Ovary (tissue), 9 donors: ENCODE measurements around the gene KIR3DL1. TPM values are rescaled to one million over a fixed set of nuclear protein-coding genes. Genes with fewer than 3 reads are reported as not detected.
"Not testable (repeated sequence)": the region's sequence is repeated elsewhere in the genome, so short reads cannot be mapped to it uniquely, and the experiment has no call there.

Source experiments
- DNase-seq, 5 donors: peaks; one replicate each; pipeline ENCODE4 v3.0.0-alpha.2; 2019 to 2020
- H3K27ac ChIP-seq, 2 donors: fragments of 200-600 bp; one replicate each; pipeline versions ENCODE4 v1.5.1 to v1.8.0; 2019 to 2022
- H3K27me3 ChIP-seq: fragments of 200-600 bp; one replicate; pipeline ENCODE4 v1.8.0; 2022
- H3K36me3 ChIP-seq: fragments of 200-600 bp; sonication (generic); one replicate; pipeline ENCODE4 v1.5.1; 2019
- H3K4me1 ChIP-seq: one replicate; pipeline ENCODE4 v1.8.1; 2013; ENCODE audit warnings: mild to moderate bottlenecking, moderate library complexity; ENCODE audit not compliant: insufficient read depth
- H3K4me3 ChIP-seq: fragments of 200-600 bp; sonication (generic); one replicate; pipeline ENCODE4 v1.5.1; 2017
- H3K9me3 ChIP-seq, 2 donors: fragments of 200-600 bp in 1 of 2; sonication (generic) in 1 of 2; one replicate each; pipeline versions ENCODE4 v1.5.1 to v1.8.1; 2013 to 2019; ENCODE audit warnings: mild to moderate bottlenecking in 1 of 2, moderate library complexity in 1 of 2
- CTCF ChIP-seq, 3 donors: fragments of 450-650 bp in 2 of 3; fragments of 200-600 bp in 1 of 3; IDR thresholded peaks; one replicate each; pipeline versions ENCODE4 v1.5.1 to v1.8.0; 2016 to 2022; ENCODE audit warnings: antibody characterized with exemption in 3 of 3, mild to moderate bottlenecking in 1 of 3
- EP300 ChIP-seq: sonication (generic); formaldehyde crosslinking; IDR thresholded peaks from one replicate; pipeline ENCODE4 v1.6.1; 2017; ENCODE audit warnings: antibody characterized with exemption
- POLR2A ChIP-seq: fragments of 450-650 bp; IDR thresholded peaks from one replicate; pipeline ENCODE4 v1.6.1; 2017; ENCODE audit warnings: antibody characterized with exemption, mild to moderate bottlenecking, moderate library complexity
- WGBS, 3 donors: extraction: QIAGEN DNeasy Blood & Tissue Kit in 1 of 3; methylation state at CpG; one replicate each; pipeline versions ENCODE4 v1.1.5 to v1.1.7; 2013 to 2017; 5-methylcytosine and 5-hydroxymethylcytosine counted together
- intact Hi-C, 4 donors: fragments of 100-400 bp; cut with DNase I; formaldehyde crosslinking; loops; one replicate each; pipeline versions ENCODE4 v1.11.0 to v1.15.1; 2022 to 2023
- polyA plus RNA-seq, 2 donors: library from polyadenylated mRNA; stranded (reverse); fragments of 200-250 nt in 1 of 2; fragments of 350-450 nt in 1 of 2; fragmentation: Illumina TruSeq in 1 of 2; extraction: RNeasy Lipid Tissue Mini Kit (QIAGEN cat#74804) in 1 of 2; gene quantifications; one replicate each; pipeline ENCODE4 v1.2.3, GENCODE V29; 2013 to 2014
- total RNA-seq, 7 donors: library from RNA; depleted of rRNA in 2 of 7; stranded (reverse); fragments of >200 nt in 2 of 7; fragmentation: NEBNext Ultra II Directional in 3 of 7; extraction: Animal tissue kit (Norgen Biotek cat#: 25700) in 3 of 7; gene quantifications; one replicate each; pipeline versions ENCODE4 v1.1.0 to v1.2.4, GENCODE V29; 2016 to 2023
- donor health status: DM: no; HTN: no; CAD: no; lungs with moderate emphysema.
- donor health status: DM: no; HTN: no; CAD: no.
- donor health status: Bipolar disorder and iron deficiency.
- donor health status: DM: yes; HTN: yes; CAD: no.
- donor health status: DM: no; HTN: no; CAD: no.
- donor health status: DM: yes; HTN: yes; CAD: no.

KIR3DL1 gene
- total and polyA plus RNA-seq, 9 donors, result not detected

DNA sequence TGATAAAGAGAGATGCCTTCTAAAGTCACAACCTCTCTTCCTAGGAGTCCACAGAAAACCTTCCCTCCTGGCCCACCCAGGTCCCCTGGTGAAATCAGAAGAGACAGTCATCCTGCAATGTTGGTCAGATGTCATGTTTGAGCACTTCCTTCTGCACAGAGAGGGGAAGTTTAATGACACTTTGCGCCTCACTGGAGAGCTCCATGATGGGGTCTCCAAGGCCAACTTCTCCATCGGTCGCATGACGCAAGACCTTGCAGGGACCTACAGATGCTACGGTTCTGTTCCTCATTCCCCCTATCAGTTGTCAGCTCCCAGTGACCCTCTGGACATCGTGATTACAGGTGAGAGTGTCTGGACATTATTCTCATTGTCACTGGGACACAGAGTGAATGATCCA, 28.1 kb upstream of the KIR3DL1 start:
- WGBS, 3 donors, result 79 to 81% (median 79%) methylated on average over 6 of the region's 6 CpGs
- H3K4me3 ChIP-seq, DNase-seq, intact Hi-C loops, H3K4me1 ChIP-seq, H3K27me3 ChIP-seq, H3K27ac ChIP-seq, H3K9me3 ChIP-seq, H3K36me3 ChIP-seq: not testable (repeated sequence)

DNA sequence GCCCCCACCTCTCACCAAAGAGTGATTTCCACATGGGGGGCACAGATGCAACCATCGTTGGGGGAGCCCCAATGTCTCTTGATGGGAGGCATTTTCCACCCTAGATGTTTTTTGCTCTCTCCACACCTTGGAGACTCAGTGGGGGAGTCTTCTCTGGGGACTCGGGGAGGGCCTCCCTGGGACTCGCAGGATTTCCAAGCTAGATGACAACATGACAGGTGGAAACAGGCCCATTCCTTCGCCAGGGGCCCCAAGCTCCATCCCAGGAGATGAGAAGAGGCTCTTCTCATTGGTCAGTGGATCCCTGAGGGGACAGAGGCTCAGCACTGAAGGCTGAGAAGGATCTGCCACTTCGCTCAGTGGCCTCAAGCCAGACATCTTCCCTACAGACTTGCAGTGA, 25.6 kb upstream of the KIR3DL1 start:
- Histone ChIP-seq H3K27ac (no peak overlapping the region), H3K9me3 (no peaks in the 10 kb centered on the region), H3K36me3 (no peaks in the 10 kb centered on the region), H3K27me3 (no peaks in the 10 kb centered on the region), H3K4me3 (no peak overlapping the region), H3K4me1 (no peaks in the 10 kb centered on the region)
- intact Hi-C loops, result no loop called here
- 58 to 59% (median 59%) methylated on average over 4 to 5 of the region's 5 CpGs for WGBS, 3 donors
- no peak for DNase-seq
- TF ChIP-seq POLR2A (no peak), EP300 (no peak), CTCF (IDR thresholded peaks at IDR 0.05) (no peak)

DNA sequence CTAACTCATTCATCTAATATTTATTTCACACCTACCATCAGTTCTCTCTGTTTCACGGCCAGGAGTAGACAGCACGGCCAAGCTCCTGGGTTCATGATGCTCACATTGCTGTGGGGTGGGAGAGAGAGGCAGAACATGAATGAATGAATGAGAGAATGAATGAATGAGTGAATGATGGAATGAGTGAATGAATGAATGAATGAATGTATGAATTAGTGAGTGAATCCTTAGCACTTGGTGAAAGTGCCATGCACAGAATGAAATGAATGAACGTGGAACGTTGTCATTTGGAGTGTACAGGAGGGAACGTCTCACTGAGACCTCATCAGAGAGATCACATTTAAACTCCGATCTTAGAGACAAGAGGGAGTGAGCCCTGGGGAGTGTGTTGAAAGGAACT, 24.8 kb upstream of the KIR3DL1 start:
- Histone ChIP-seq H3K27me3 (no peaks in the 10 kb centered on the region), H3K9me3 (no peaks in the 10 kb centered on the region), H3K4me1 (no peaks in the 10 kb centered on the region), H3K4me3 (no peak overlapping the region), H3K27ac (no peak overlapping the region), H3K36me3 (no peaks in the 10 kb centered on the region)
- no peak for TF ChIP-seq POLR2A
- TF ChIP-seq EP300, result no peak
- TF ChIP-seq CTCF (IDR thresholded peaks at IDR 0.05), result no peak
- DNase-seq, result no peak
- WGBS, 3 donors, result 78 to 80% (median 78%) methylated on average over 6 of the region's 6 CpGs
- intact Hi-C loops, result no loop called here

GRCh38 chr19:54792814-54793213, 23.5 kb upstream of the KIR3DL1 start:
- no peak for TF ChIP-seq EP300
- no peak for TF ChIP-seq CTCF (IDR thresholded peaks at IDR 0.05)
- TF ChIP-seq POLR2A, result no peak
- Histone ChIP-seq H3K4me1 (no peaks in the 10 kb centered on the region), H3K9me3 (no peaks in the 10 kb centered on the region), H3K27me3 (no peaks in the 10 kb centered on the region), H3K36me3 (no peaks in the 10 kb centered on the region), H3K27ac (no peak overlapping the region), H3K4me3 (no peak overlapping the region)
- intact Hi-C loops, result no loop called here
- 53 to 66% (median 66%) methylated on average over 8 of the region's 8 CpGs for WGBS, 3 donors
- no peak for DNase-seq

DNA sequence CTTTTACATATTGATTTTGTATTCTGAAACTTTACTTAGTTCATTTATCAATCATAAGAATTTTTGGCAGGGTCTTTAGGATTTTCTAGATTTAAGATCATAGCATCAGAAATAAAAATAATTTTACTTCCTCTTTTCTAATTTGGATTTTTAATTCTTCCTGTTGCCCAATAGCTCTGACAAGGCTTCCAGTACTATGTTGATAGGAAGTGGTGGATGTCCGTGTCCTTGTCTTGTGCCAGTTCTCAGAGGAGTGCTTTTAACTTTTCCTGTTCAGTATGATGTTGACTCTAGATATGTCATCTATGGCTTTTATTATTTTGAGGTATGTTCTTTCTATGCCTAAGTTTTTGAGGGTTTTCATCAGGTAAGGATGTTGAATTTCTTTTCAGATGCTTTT, 20.5 kb upstream of the KIR3DL1 start:
- Histone ChIP-seq H3K27me3 (no peaks in the 10 kb centered on the region), H3K36me3 (no peaks in the 10 kb centered on the region), H3K9me3 (no peaks in the 10 kb centered on the region), H3K4me1 (no peaks in the 10 kb centered on the region), H3K4me3 (no peak overlapping the region), H3K27ac (no peak overlapping the region)
- DNase-seq, result no peak
- intact Hi-C loops, result no loop called here
- TF ChIP-seq POLR2A (no peak), EP300 (no peak), CTCF (IDR thresholded peaks at IDR 0.05) (no peak)
- WGBS, 3 donors, result 50 to 65% (median 50%) methylated on average over 1 of the region's 1 CpG
